IPS-NIHi11 (cell line): ENCODE measurements around the gene SPG7.
"Not testable (repeated sequence)": the region's sequence is repeated elsewhere in the genome, so short reads cannot be mapped to it uniquely, and the experiment has no call there.

Experiments used
- DNase-seq: peaks from one replicate; pipeline ENCODE4 v3.0.0; 2012; ENCODE audit warnings: mixed read lengths, low spot score

Gene SPG7

GRCh38 chr16:89507834-89508590, at the start of gene SPG7:
Gene SPG7 (plus strand): TSS chr16:89508403. CDS start chr16:89508418, 15 bp downstream.
- DNase-seq = peak; percentile 99

GRCh38 chr16:89458551-89458950, 49.7 kb upstream of the SPG7 start:
- DNase-seq = no peak

GRCh38 chr16:89458967-89459366, 49.2 kb upstream of the SPG7 start:
- DNase-seq = no peak

GRCh38 chr16:89460556-89460955, 47.6 kb upstream of the SPG7 start:
- DNase-seq = no peak

- DNase-seq = not testable (repeated sequence)
Measured at GRCh38 chr16:89461890-89462289, 46.3 kb upstream of the SPG7 start.

GRCh38 chr16:89462639-89463038, 45.6 kb upstream of the SPG7 start:
- DNase-seq = not testable (repeated sequence)

- DNase-seq = not testable (repeated sequence)
Measured at GRCh38 chr16:89463312-89463711, 44.9 kb upstream of the SPG7 start.

- DNase-seq = no peak
Measured at GRCh38 chr16:89466920-89467319, 41.3 kb upstream of the SPG7 start.

- DNase-seq = no peak
Measured at GRCh38 chr16:89467382-89467781, 40.8 kb upstream of the SPG7 start.

GRCh38 chr16:89472711-89473075, 35.5 kb upstream of the SPG7 start:
- no peak for DNase-seq

- no peak for DNase-seq
Measured at GRCh38 chr16:89473136-89473712, 35.0 kb upstream of the SPG7 start.

GRCh38 chr16:89473791-89474414, 34.3 kb upstream of the SPG7 start:
- no peak for DNase-seq

- no peak for DNase-seq
Measured at GRCh38 chr16:89475144-89475543, 33.1 kb upstream of the SPG7 start.

- DNase-seq = no peak
Measured at GRCh38 chr16:89476379-89476778, 31.8 kb upstream of the SPG7 start.

GRCh38 chr16:89476811-89477261, 31.4 kb upstream of the SPG7 start:
- DNase-seq = no peak

- no peak for DNase-seq
Measured at GRCh38 chr16:89478576-89479221, 29.5 kb upstream of the SPG7 start.

- DNase-seq = no peak
Measured at GRCh38 chr16:89481356-89481955, 26.7 kb upstream of the SPG7 start.

- DNase-seq = no peak
Measured at GRCh38 chr16:89482150-89482816, 25.9 kb upstream of the SPG7 start.

- no peak for DNase-seq
Measured at GRCh38 chr16:89482817-89483205, 25.4 kb upstream of the SPG7 start.

GRCh38 chr16:89484041-89484501, 24.1 kb upstream of the SPG7 start:
- no peak for DNase-seq

- DNase-seq = no peak
Measured at GRCh38 chr16:89484923-89485679, 23.1 kb upstream of the SPG7 start.
